T1000 (cell line): Measurements from ENCODE around the gene LRPAP1.
"Not testable (repeated sequence)": the region's sequence is repeated elsewhere in the genome, so short reads cannot be mapped to it uniquely, and the experiment has no call there.

Experiments used
- DNase-seq: peaks from one replicate; lab custom pipeline; 2025; ENCODE audit warnings: mixed read lengths; lab: John Stamatoyannopoulos, UW

LRPAP1 gene, protein sequence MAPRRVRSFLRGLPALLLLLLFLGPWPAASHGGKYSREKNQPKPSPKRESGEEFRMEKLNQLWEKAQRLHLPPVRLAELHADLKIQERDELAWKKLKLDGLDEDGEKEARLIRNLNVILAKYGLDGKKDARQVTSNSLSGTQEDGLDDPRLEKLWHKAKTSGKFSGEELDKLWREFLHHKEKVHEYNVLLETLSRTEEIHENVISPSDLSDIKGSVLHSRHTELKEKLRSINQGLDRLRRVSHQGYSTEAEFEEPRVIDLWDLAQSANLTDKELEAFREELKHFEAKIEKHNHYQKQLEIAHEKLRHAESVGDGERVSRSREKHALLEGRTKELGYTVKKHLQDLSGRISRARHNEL

DNA sequence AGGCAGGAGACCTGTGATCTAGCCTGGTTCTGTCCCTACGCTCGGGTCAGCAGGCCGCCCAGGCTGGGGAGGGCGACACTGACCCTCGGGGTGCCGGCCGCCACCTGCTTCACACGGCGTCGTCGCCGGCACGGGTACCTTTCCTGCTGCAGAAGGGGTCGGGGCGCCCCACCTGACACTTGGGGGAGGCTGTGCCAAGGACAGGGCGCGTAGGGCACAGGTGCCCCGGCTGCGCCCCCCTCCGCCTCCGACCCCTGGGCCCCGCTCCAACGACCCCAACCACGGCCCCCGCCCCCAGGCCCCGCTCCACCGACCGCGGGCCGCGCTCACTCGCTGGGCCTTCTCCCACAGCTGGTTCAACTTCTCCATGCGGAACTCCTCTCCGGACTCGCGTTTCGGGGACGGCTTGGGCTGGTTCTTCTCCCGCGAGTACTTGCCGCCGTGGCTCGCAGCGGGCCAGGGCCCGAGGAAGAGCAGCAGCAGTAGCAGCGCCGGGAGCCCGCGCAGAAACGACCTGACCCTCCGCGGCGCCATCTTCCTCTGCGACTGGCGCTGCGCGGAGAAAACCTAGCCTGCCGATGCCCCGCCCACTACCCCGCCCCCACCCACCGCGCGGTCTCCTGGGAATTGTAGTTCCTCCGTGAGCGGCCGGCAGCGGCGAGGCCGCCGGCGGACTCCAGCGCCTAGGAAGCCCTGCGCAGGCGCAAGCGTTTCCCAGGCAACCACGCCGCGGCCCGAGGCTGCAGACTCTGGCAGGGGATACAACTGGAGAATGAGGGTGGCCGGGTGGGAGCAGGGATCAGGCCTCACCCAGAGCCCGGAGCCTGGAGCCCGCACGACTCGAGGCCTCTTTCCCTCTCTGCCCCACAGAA lies at the start of gene LRPAP1:
Gene LRPAP1 (minus strand): TSS at position 544 of the 872 bp plus-strand sequence. CDS start 10 bp downstream, at position 534.
- peak; percentile 92 for DNase-seq

DNA sequence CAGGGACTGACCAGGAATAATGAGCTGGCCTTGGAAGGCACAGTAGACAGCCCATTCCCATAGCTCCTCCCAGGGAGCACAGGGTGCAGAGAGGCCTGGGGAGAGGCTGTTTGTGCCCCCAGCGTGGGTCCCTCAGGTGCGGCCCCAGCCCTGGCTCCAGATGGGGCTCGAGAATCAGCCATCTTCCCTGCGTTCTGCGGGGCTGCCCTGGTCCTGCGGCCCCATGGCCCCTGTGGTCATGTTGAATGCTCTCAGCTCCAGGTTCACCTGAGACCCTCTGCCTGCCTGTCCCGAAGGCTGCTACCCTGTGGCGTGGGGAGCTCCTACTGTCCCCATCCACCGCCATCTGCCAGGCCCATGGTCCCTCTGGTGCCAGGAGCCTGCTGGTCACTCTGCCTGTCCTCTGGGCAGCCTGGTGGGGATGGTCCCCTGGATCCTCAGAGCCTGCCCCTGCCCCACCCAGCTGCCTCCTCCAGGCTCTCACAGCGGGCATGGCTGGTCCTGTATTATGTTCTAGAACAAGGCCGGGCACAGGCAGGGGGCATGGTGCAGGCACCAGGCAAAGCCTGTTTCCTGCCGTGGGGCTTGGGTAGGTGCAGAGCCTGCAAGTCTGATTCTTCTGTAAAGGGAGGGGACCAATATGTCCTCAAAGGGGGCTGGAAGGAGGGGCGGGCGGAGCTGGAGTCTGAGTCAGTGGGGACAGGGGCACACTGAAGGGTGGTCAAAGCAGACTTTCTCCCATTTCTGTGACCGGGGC lies 49.3 kb upstream of the LRPAP1 start:
- not testable (repeated sequence) for DNase-seq

DNA sequence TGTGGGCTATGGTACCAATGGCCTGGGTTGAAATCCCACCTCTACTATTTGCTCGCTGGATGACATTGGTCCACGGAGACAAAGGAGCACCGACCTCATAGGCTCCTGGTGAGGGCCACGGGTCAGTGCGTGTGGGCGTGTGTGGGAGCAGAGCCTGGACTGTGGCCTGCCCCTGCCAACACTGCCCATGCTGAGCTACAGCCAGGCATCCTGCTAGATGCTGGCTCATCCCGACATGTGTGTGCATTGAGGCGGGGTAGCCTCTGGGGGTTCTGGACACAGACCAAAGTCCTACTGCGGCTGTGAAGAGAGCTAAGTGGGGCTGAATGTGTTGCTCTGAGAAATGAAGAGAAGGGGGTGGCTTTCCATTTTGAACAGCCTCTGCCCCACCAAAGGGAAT lies 48.6 kb upstream of the LRPAP1 start:
- not testable (repeated sequence) for DNase-seq

DNA sequence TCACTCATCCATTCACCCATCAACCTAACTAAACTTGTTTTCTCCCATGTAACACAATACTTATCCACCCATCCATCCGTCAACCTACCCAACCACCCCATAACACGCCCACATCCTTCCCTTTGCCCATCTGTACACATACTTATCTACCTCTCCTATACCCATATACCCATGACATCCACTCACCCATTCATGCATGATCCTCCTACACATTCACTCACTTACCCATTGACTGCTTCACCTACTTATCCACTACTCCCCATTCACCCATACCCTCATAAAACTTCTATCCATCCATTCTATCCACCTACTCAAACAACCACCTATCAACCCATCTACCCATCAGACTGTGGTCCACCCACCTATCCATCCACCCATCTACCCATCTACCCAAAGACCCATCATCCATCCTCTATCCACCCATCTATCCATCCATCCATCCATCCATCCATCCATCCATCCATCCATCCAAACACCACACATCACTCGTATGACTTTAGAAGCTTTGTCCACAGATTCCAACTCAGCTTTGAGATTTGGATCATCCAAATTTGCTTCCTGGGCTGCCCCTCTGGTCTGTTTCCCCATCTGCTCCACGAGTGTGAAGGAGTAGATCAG lies 46.4 kb upstream of the LRPAP1 start:
- not testable (repeated sequence) for DNase-seq

DNA sequence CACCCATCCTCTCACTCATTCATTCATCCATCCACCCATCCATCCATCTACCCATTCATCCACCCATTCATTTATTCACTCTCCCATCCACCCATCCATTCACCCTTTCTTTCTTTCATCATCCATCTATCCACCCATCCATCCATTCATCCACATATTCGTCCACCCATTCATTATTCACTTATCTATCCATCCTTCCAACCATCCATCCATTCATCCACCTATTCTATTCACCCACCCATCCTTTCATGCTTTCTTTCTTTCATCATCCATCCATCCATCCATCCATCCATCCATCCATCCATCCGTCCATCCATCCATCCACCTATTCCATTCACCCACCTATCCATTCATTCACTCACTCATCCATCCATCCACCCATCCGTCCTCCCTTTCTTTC lies 45.8 kb upstream of the LRPAP1 start:
- not testable (repeated sequence) for DNase-seq

DNA sequence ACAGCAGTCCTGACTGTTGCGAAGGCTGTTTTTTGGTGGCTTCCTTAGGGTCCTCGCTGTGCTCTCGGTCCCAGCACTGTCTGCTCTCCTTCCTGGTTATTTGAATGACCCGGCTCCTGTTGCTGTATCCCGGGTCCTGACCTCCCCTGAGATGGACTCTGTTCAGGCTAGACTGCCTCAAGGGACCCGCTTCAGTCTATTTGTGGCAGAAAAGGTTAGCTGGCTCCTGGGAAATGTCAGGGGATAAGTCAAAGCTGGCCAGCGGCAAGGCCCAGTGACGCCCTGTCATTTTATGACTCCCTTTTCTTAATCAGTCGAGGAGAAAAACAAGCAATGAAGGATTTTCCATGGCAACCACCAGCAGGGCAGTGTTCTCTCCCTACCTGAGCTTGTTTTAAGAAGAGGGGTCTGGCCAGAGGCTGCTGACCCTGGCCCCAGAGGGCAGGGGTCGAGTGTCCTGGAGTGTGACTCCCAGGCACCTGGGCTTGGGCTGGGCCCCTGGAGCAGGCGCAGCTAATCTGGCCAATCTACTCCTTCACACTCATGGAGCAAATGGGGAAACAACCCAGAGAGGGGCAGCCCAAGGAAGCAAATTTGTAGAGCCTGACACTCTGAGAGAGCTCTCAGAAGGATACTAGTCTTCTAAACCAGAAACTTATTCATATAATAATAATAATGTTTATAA lies 45.1 kb upstream of the LRPAP1 start:
- DNase-seq: not testable (repeated sequence)

DNA sequence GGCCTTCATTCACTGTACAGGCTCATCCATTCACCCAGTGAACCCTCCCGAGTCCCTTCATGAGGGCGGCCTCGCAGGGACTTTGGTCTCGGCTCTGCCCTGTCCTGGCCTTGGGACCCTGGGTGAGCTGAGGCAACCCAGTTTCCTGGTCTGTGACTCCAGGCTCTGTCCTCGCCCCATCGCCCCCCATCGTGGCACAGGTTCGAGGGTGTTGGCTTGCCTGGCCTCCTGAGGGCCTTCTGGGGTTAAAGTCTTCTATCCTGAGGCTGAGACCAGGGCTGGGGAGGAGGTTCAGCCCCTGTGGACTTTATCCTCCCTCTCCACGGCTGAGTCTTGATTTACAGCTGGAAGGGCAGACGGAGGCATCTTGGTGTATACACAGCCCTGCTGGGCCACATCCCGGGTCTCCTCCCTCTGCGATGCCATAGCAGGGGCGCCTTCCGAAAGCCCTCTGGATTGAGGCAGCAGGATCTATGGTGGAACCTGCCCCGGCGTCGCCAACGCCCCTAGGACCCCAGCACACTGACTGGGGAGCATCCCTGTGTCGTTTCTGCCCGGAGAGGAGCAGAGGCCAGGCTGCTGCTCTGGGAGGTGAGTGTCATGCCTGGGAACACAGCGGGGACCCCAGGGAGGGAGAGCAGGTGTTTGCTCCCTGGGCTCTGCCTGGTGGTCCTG lies 44.4 kb upstream of the LRPAP1 start:
- DNase-seq: not testable (repeated sequence)

DNA sequence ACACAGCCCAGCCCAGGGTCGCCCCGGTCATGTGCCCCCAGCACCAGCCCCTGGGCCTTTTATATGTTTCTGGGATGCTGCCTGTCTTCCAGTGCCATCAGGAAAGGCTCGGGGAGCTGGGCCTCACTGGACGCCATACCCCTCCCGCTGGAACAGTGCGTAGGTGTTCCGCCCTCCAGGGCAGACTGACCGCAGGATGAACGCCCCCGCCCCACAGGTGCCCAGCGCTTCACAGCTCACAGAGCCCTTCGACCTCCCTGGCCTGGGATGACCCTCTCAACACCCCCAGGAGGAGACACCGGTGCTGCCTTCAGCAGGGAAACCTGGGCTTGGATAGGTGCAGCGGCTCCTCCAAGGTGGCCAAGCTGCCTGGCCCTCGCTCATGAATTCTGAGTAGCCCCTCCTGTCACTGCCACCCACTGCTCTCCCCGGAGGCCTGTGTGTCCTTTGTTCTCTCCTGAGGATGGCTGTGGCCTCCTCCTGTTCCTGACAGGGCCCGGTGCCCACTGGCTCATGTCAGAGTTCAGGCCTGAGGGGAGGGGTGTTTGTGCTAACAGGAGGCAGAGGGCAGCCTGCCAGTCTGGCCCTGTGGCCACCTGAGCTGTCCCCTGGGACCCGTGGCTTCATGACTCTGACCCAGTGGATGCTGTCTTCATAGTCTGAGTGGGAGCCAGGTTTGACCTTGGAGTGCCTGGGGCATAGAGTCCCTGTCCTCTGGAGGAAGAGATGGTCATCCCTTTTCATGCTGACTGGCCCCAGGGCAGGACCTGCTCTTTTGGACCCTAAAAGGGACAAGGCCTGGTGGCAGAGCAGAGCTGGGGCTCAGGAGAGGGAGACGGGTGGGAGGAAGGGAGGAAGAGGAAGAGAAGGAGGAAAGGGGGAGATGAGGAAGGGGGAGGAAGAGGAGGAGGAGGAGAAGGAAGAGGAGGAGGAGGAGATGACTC lies 43.5 kb upstream of the LRPAP1 start:
- DNase-seq: not testable (repeated sequence)

DNA sequence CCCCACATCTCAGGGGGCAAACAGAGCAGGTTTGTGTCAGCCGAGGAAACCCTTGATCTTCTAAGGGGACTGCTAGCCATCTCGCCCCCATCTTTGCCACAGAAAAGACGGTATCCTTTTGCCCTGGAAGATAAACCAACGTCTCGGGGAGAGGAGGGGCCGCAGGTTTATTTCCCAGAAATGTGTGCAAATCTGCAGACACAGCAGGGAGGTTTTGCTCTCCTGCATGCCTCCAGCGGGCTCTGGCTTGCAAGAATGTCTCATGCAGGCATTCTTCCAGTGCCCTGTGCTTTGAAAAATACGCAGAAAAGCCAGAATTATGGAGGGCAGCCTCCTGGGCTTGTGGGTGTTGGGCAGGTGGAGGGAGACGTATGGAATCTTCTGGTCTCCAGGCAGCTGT lies 42.6 kb upstream of the LRPAP1 start:
- not testable (repeated sequence) for DNase-seq

DNA sequence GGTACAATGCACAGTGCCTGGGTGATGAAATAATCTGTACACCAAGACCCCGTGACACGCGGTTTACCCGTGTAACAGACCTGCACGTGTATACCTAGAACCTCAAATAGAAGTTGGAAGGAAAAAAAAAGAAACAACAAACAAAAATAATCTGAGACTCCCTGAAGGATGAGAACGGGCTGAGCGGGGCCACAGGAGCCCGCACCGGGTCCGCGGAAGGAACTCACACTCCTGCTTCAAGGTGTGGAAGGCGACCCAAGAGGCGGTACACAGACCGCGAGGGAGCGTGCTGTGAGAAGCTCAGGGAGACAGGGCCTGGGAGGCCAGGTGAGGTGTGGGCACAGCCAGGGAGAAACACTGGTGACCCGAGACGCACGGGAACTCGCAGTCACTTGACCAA lies 42.1 kb upstream of the LRPAP1 start:
- not testable (repeated sequence) for DNase-seq

DNA sequence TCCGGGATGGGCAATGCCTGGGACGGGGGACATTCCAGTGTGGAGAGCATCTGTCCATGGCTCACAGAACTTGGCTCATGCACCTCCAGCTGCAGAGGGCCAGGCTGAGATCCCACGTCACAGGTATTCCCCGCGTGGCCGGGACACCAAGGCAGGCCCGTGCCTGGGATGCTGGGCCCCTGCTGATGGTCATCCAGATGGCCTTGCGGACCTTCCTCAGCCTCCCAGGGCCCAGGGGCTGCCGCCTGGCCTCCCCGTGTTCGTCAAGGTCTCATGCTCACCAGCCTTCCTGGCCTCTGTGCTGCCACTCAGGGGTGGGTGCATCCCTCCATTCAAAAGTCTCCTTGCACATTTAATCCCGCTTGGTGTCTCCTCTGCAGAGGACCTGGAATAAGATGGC lies 40.9 kb upstream of the LRPAP1 start:
- DNase-seq: no peak

DNA sequence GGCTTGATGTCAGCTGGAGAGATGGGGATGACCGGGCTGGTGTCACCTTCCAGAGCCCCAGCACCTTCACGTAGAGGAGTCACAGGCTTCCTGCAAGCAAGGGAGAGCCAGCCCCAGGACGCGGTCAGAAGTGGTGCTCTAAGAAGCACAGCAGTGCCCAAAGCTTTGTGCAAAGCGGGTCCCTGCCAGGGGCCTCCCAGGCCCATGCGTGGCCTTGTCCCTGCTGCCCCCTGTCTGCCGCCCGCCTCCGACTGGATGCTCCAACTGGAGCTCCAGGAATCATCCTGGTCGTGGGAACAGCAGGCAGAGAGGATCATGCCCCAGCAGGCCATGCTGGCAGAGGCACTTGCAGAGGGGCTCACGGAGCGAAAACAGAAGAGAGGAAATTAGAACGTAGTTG lies 40.1 kb upstream of the LRPAP1 start:
- no peak for DNase-seq

DNA sequence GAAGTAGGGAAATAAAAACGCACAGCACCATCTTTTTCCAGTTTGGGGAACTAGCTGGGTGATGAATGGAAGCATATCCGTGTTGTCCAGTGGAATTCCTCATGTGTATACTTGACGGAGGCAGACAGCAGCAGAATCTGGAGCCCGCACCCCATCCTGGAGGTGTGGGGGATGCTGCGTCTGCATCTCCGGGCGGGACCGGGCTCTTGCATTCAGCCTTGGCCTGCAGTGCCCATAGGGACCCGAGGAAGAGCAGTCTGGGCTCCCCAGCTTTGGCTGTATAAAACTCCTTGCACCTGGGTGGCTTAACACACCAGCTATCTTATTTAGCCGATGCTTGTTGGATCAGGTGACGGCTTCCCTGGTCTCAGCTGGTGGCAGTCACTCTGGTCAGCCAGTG lies 39.7 kb upstream of the LRPAP1 start:
- DNase-seq: no peak

DNA sequence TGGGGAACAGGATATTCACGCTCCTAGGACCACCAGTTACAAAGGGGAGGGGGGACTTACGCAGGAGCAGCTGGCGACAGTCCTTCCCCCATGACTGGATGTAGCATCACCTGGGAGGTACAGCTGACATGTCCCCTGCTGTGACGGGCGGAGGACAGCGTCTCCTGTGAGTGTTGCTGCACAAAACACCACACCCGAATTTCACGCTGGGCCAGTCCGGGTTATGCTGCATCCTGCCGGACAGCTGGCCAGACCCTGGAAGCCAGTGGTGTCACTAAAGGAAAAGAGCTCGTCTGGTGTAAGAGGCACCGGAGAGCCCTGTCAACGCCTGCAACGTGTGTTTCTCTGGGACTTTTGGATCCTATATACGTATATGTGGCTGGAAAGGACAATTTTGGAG lies 38.7 kb upstream of the LRPAP1 start:
- not testable (repeated sequence) for DNase-seq

DNA sequence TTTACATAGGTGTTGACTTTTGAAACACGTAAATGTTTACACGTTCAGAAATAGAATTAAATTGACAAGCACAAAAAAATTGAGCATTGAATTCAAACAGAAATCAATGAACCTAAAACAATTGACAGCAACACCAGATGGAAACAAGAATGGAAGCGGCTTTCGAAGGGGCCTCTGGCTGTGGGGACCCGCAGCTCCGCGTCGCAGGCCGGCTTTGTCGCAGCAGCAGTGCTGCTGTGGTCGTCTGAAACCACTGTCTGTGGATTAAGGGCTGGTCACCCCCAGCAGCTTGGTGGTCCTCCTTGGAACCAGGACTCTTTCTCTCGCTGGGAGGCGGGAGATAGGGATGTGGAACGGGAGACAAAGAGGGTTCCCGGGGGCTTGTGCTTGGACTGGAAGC lies 37.4 kb upstream of the LRPAP1 start:
- not testable (repeated sequence) for DNase-seq

DNA sequence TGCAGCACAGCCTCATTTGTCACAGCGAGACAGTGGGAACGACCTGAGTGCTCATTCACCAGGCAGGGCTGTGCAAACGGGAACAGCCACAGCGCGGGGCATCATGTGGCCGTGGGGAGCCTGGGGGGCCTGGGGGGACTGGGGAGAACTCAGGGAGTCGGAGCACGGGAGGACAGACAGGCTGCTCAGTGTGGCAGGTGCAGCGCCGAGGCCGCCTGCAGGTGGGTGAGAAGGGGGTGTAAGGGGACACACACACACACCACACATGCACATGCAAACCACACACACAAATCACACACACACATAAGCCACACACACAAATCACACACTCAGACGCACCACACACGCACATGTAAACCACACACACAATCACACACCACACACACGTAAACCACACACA lies 34.5 kb upstream of the LRPAP1 start:
- DNase-seq: not testable (repeated sequence)

DNA sequence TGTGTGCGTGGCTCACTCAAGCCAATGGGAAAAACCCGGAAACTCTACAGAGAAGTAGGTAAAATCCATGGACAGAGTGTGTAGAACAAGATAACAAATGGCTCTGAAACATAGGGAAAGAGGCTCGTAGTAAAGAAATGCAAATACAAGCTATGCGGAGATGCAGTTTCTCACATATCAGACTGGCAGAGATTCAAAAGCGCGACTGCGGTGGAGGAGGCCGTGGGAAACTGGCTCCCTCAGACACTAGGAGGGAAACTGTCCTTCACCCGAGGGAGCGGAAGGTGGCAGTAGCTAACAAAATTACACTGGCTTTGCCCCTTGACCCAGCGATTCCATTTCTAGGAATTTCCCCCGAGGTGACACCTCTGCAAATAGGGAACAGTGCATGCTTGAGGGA lies 34.1 kb upstream of the LRPAP1 start:
- DNase-seq: not testable (repeated sequence)

DNA sequence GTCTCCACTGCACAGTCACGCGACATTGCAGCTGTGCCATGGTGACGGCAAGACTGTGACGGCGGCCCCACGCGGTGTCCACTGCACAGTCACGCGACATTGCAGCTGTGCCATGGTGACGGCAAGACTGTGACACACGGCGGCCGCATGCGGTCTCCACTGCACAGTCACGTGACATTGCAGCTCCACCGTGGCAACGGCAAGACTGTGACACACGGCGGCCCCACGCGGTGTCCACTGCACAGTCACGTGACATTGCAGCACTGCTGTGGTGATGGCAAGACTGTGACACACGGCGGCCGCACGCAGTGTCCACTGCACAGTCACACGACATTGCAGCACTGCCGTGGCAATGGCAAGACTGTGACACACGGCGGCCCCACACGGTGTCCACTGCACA lies 32.7 kb upstream of the LRPAP1 start:
- not testable (repeated sequence) for DNase-seq

DNA sequence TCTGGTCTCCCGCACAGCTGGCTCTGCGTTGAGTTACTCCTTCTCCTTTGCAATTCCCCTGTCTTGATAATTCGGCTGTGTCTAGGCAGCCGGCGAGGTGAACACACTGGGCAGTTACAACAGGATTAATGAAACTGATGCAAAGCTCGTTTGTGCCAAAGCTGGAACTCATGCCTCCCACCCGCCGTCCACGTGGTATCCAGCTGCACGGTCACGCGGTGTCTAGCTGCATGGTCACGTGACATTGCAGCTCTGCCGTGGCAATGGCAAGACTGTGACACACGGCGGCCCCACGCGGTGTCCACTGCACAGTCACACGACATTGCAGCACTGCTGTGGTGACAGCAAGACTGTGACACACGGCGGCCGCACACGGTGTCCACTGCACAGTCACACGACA lies 31.2 kb upstream of the LRPAP1 start:
- DNase-seq: no peak
